ENCODE results near the gene RCOR2.

The RCOR2 gene

DNA sequence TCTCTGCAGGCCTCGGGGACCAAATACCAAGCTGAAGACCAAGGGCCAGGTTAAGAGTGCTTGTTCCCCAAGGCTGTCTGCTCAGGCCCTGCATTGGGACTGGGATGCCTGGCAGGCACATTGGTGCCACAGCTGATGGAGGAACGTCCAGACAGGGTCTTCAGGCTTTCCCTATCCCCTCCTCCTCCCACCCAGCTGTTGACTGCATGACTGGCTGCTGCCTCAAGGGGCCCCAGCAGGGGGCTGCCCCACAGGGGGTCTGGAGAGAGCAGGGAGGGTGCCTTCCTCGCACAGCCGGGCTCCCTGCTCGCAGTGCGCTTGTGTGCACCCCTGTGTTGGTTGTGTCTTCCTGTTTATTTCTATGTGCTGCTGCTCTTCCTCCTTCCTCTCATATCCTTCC lies 9.9 kb downstream of the RCOR2 start:
- no peak for DNase-seq

- DNase-seq = no peak
Observed at GRCh38 chr11:63906585-63906984, 10.4 kb downstream of the RCOR2 start.

- DNase-seq = no peak
Observed at GRCh38 chr11:63906087-63906486, 10.9 kb downstream of the RCOR2 start.

- no peak for DNase-seq
Observed at GRCh38 chr11:63905179-63905578, 11.8 kb downstream of the RCOR2 start.

DNA sequence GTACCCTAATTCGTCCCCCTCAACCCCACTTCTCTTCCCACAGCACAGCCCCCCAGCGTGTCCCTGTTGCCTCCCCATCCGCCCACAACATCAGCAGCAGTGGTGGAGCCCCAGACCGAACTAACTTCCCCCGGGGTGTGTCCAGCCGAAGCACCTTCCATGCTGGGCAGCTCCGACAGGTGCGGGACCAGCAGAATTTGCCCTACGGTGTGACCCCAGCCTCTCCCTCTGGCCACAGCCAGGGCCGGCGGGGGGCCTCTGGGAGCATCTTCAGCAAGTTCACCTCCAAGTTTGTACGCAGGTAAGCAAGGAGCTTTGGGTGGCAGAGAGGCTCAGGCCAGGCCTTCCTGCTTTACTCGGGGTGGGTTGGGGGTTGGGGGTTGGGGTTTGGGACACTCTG lies 12.2 kb downstream of the RCOR2 start:
- no peak for DNase-seq

- no peak for DNase-seq
Observed at GRCh38 chr11:63903884-63904283, 13.1 kb downstream of the RCOR2 start.

DNA sequence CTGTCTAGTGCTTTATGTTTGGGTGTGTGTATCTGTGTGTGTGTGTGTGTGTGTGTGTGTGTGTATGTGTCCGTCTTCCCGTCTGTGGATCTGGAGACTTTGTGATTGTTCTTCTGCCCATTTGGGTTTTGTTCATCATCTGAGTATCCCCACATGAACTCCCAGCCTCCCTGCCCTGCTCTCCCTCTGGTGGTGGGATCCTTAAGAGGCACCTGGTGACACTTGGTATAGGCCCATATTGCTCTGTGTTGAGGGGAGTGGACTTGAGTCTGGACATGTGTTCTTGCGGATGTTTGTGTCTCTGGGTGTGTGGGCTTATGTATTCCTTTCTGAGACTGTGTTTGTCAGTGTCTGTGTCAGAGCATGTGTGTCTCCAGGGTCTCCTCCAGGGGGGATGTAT lies 15.3 kb downstream of the RCOR2 start:
- no peak for DNase-seq

DNA sequence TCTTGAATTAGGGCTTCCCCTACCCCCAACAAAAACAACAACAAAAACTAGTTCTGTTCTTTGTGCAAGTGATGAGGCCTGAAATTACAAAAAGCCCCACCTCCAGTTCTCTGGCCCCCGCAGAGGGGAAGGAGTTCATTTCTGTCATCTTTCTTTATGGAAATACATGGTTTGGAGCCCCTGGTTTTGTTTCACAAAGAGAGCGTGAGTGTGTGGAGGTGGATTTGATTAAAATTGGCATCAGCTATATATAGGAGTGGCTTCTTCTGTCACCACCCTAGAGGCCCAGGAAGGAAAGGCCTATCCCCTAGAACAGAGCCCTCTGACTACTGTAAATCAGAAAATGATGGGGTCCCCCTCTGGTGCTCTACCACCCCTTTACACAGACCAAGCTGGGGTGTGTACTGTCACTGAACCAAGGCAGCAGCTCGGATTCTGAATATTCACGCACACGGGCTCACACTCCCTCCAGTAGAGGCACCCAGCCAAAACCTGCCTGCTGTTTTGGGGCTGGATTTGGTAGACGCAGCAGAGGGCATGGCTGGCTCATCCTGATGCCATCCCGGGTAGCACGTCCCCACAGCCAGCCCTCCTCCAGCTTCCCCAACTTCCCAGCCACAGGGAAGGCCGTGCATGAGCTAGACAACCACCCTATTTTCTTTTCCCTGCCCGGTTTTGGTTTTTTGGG lies 19.4 kb downstream of the RCOR2 start:
- no peak for DNase-seq

GRCh38 chr11:63896071-63896470 lies 20.9 kb downstream of the RCOR2 start:
- no peak for DNase-seq

DNA sequence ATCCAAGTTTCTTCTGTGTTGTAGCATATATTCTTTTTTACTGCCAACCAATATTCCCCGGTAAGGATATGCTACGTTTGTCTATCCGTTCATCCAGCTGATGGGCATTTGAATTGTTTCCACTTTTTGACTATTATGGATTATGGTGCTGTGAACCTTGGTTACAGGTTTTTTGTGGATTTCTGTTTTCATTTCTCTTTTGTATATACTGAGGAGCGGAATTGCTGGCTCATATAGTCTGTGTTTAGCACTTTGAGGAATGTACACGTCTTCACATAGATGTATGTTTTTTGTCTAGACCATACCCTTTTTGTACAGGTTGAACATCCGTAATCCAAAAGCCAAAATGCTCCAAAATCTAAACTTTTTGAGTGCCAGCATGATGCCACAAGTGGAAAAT lies 23.6 kb downstream of the RCOR2 start:
- no peak for DNase-seq

GRCh38 chr11:63892228-63892627 lies 24.7 kb downstream of the RCOR2 start:
- DNase-seq = no peak

DNA sequence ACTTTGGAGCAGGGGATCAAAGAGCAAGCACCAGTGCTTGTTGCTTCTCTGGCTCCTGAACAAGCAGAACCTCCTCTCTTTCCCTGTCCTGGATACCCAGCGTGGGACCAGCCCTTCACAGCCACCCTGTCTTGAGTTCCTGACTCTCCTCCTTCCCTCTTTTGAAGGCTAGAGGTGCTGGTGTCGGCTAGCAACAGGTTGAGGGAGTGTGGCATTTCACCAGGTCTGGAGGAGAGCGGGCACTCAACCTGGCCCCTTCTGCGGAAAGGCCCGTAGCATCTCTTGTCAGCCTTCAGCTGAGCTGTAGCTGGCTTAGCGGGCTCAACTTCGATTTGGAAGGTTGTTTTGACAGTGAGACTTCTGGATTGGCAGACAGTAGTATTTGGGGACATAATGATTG lies 26.6 kb downstream of the RCOR2 start:
- no peak for DNase-seq

- no peak for DNase-seq
Observed at GRCh38 chr11:63889344-63889743, 27.6 kb downstream of the RCOR2 start.

- DNase-seq = no peak
Observed at GRCh38 chr11:63888170-63889086, 28.5 kb downstream of the RCOR2 start.

DNA sequence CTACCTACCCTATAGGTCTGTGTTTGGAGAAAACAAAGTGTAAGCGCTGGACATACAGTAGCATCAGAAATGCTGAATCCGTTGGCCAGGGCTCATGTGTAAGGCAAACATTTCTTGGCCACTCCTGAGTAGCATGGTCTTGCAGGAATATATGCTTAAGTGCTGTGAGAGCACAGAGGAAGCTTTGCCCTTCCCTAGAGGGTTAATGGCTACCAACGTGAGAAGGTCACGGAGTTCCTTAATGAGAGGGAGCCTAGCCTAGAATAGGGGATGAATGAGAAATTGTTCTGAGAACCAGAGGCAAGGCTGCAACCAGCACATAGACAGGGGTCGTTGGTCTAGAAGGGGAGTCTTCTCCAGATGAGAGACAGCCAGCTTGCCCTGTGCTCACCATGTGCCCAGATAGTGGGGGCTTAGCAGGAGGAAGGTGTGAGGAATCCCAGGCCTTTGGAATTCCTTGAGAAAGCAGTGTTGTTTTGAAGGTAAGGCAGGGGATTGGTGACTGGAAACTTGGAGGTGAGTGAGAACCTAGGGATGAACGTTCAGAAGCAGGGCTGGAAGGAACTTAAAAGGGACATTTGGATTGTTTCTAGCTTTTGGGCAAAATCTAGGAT lies 29.5 kb downstream of the RCOR2 start:
- DNase-seq = no peak

DNA sequence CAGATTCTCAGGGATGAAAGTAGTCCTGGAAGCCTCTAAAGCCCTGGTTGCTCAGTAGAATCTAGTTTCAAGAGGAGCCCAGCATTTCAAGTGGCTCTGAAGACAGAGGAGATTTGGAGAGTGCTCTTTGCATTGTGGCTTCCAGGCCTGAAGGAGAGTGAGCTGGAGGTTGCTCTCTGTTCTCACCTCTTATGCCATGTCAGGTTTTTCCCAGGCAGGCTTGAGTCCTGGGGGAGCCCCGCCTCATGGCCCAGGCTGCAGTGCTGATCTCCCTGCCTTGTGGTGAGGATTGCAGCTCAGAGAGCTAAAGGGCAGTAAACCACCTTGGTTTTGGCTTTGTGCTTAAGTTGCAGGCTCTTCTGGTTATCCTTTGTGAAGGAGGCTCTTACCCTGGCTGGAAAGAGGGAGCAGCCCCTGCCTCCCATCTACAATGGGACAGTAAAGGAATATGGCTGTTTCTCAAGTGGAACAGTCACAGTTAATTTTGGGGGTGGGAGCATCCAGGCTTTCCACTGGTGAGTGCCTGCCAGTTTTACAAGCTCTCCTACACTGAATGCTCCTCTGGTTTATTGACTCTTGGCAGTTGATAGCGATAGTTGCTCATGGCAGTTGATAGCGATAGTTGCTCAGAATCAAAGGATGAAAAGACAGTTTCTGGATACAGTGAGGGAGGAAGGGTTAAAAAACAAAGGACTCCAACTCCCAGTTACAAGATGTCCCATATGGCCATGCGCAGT lies 32.6 kb downstream of the RCOR2 start:
- no peak for DNase-seq

- DNase-seq = no peak
Observed at GRCh38 chr11:63883791-63884190, 33.2 kb downstream of the RCOR2 start.

- DNase-seq = no peak
Observed at GRCh38 chr11:63882555-63883242, 34.3 kb downstream of the RCOR2 start.

GRCh38 chr11:63880403-63880790 lies 36.6 kb downstream of the RCOR2 start:
- DNase-seq = no peak

GRCh38 chr11:63879598-63880402 lies 37.2 kb downstream of the RCOR2 start:
- no peak for DNase-seq

- no peak for DNase-seq
Observed at GRCh38 chr11:63877658-63878241, 39.2 kb downstream of the RCOR2 start.
